Ramos (cell line): ENCODE data around the gene HRH3.

ENCODE experiments used
- in situ Hi-C: fragments of 300-500 bp; cut with MboI; formaldehyde crosslinking; loops from one replicate; pipeline ENCODE4 v1.14.3; 2022; ENCODE audit warnings: low sequenced_read_pairs; ENCODE audit not compliant: unreplicated experiment

Gene HRH3

GRCh38 chr20:62219992-62220665 is at the start of gene HRH3:
TSS of gene HRH3 (minus strand) at chr20:62220278. CDS start at chr20:62219970, 308 bp downstream.
- in situ Hi-C loops = no loop called here

GRCh38 chr20:62269871-62270270 is 49.8 kb upstream of the HRH3 start:
- in situ Hi-C loops = no loop called here

- in situ Hi-C loops = no loop called here
Observed at GRCh38 chr20:62269378-62269777, 49.3 kb upstream of the HRH3 start.

GRCh38 chr20:62268228-62268900 is 48.3 kb upstream of the HRH3 start:
- in situ Hi-C loops = no loop called here

- in situ Hi-C loops = no loop called here
Observed at GRCh38 chr20:62267543-62267942, 47.5 kb upstream of the HRH3 start.

GRCh38 chr20:62266851-62267250 is 46.8 kb upstream of the HRH3 start:
- in situ Hi-C loops = no loop called here

GRCh38 chr20:62266340-62266739 is 46.3 kb upstream of the HRH3 start:
- in situ Hi-C loops = no loop called here

GRCh38 chr20:62265365-62265764 is 45.3 kb upstream of the HRH3 start:
- in situ Hi-C loops = no loop called here

- in situ Hi-C loops = no loop called here
Observed at GRCh38 chr20:62263396-62263795, 43.3 kb upstream of the HRH3 start.

GRCh38 chr20:62262064-62262463 is 42.0 kb upstream of the HRH3 start:
- in situ Hi-C loops = no loop called here

- in situ Hi-C loops = no loop called here
Observed at GRCh38 chr20:62259294-62259565, 39.2 kb upstream of the HRH3 start.

- in situ Hi-C loops = no loop called here
Observed at GRCh38 chr20:62258499-62259293, 38.6 kb upstream of the HRH3 start.

GRCh38 chr20:62255976-62256375 is 35.9 kb upstream of the HRH3 start:
- in situ Hi-C loops = no loop called here

GRCh38 chr20:62254021-62254724 is 34.1 kb upstream of the HRH3 start:
- in situ Hi-C loops = no loop called here

GRCh38 chr20:62253398-62253797 is 33.3 kb upstream of the HRH3 start:
- in situ Hi-C loops = no loop called here

GRCh38 chr20:62252342-62252966 is 32.4 kb upstream of the HRH3 start:
- in situ Hi-C loops = no loop called here

GRCh38 chr20:62248890-62249560 is 28.9 kb upstream of the HRH3 start:
- in situ Hi-C loops = no loop called here

- in situ Hi-C loops = no loop called here
Observed at GRCh38 chr20:62246872-62247652, 27.0 kb upstream of the HRH3 start.

- in situ Hi-C loops = no loop called here
Observed at GRCh38 chr20:62246431-62246830, 26.4 kb upstream of the HRH3 start.
